GM23338 (cell line): ENCODE data around the gene ADORA2A.

Experiments
- CREB1 ChIP-seq: fragments of 250-450 bp; sonication (Bioruptor Pico); IDR thresholded peaks from 2 replicates; pipeline ENCODE4 v1.5.0; 2020; ENCODE audit warnings: low read depth, mild to moderate bottlenecking, moderate library complexity
- CTCF ChIP-seq, 2 experiments: fragments of 200-600 bp in 1 of 2; sonication (generic) in 1 of 2; conservative IDR thresholded peaks; 2 replicates each; pipeline versions ENCODE4 v1.5.1 to v1.6.1; 2016 to 2017; ENCODE audit warnings: antibody characterized with exemption in 2 of 2, low read depth in 2 of 2, mild to moderate bottlenecking in 2 of 2, moderate library complexity in 1 of 2
- EZH2 ChIP-seq: fragments of 200-600 bp; sonication (generic); IDR thresholded peaks from one replicate; pipeline ENCODE4 v1.8.0; 2017; ENCODE audit warnings: antibody characterized with exemption, mild to moderate bottlenecking, low read depth; ENCODE audit not compliant: unreplicated experiment
- POLR2AphosphoS5 ChIP-seq: IDR thresholded peaks from 2 replicates; pipeline ENCODE4 v1.6.1; 2016; ENCODE audit warnings: antibody characterized with exemption, low read depth
- REST ChIP-seq: IDR thresholded peaks from one replicate; pipeline ENCODE4 v1.6.1; 2018; ENCODE audit warnings: antibody characterized with exemption; ENCODE audit not compliant: unreplicated experiment
- ZNF114 ChIP-seq: fragments of 250-450 bp; sonication (Bioruptor Pico); IDR thresholded peaks from 2 replicates; pipeline ENCODE4 v1.5.0; 2020; ENCODE audit warnings: mild to moderate bottlenecking, moderate library complexity
- TF ChIP-seq, protein P1 (sequence below): IDR thresholded peaks from 2 replicates; pipeline ENCODE4 v1.6.1; 2016; ENCODE audit warnings: antibody characterized with exemption

DNA sequence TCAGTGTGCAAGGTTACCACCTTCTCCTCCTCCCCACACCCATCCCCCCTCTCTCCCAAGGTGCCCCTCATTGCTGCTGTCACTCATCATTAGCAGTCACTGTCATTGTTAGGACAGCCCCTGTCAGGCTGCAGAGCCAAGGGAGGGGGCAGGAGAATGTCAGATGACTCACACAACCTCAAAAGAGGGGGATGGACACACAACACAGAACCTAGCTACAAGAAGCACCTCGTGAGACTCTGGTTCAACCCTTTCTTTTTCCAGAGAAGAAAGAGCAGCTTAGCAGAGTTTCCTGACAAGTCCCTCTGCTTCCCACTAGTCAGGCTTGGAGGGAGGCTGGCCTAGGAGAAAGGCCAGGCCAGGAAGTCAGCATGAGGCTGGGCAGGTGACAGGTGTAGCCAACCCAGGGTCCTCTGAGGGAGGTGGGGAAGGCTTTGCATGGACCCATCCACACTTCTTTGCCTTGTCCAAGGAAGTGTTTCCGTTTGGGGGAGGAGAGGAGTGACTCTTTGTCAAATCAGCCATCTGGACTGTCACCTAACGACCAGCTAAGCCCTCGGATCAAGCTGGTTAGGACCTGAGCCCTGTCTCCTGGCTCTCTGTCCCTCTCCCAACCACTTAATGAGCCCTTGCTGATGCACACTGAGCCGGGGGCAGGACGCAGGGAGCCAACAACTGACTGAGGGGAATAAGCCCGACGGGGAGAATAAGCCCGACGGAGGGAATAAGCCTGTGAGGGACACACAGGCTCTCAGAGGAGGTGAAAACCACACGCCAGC, 18.3 kb downstream of the ADORA2A start:
- TF ChIP-seq CREB1 (CRISPR knock-in tag) (no peak), CTCF (conservative IDR thresholded peaks at IDR 0.05; ENCODE audit: low read depth in 2 of 2) (no peak), EZH2 (no peak), POLR2AphosphoS5 (no peak), ZNF114 (CRISPR knock-in tag) (no peak), REST (no peak)
- TF ChIP-seq, protein P1, sequence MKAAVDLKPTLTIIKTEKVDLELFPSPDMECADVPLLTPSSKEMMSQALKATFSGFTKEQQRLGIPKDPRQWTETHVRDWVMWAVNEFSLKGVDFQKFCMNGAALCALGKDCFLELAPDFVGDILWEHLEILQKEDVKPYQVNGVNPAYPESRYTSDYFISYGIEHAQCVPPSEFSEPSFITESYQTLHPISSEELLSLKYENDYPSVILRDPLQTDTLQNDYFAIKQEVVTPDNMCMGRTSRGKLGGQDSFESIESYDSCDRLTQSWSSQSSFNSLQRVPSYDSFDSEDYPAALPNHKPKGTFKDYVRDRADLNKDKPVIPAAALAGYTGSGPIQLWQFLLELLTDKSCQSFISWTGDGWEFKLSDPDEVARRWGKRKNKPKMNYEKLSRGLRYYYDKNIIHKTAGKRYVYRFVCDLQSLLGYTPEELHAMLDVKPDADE, result no peak
